Endothelial cell (in vitro differentiated cells): Measurements from ENCODE around the gene ARHGEF38. TPM values are rescaled to one million over a fixed set of nuclear protein-coding genes. Genes with fewer than 3 reads are reported as not detected.
A peak's percentile ranks its signal among the peaks of the same experiment; 100 is the strongest.

ENCODE experiments used
- DNase-seq: peaks from one replicate; pipeline ENCODE4 v3.0.0; 2021; ENCODE audit warnings: low spot score
- H3K27ac Mint-ChIP-seq: one replicate; pipeline ENCODE4 v1.8.0; 2021; ENCODE audit warnings: mixed read lengths, inconsistent platforms; ENCODE audit not compliant: unreplicated experiment
- H3K27me3 Mint-ChIP-seq: one replicate; pipeline ENCODE4 v1.8.0; 2021; ENCODE audit warnings: mild to moderate bottlenecking, moderate library complexity, mixed read lengths, inconsistent platforms; ENCODE audit not compliant: unreplicated experiment
- H3K36me3 Mint-ChIP-seq: one replicate; pipeline ENCODE4 v1.8.0; 2021; ENCODE audit warnings: mild to moderate bottlenecking, low read depth, mixed read lengths, inconsistent platforms; ENCODE audit not compliant: unreplicated experiment
- H3K4me1 Mint-ChIP-seq: one replicate; pipeline ENCODE4 v1.8.0; 2021; ENCODE audit warnings: mild to moderate bottlenecking, mixed read lengths, inconsistent platforms; ENCODE audit not compliant: unreplicated experiment
- H3K4me3 Mint-ChIP-seq: one replicate; pipeline ENCODE4 v1.8.0; 2021; ENCODE audit warnings: mild to moderate bottlenecking, mixed read lengths, inconsistent platforms; ENCODE audit not compliant: unreplicated experiment
- H3K9me3 Mint-ChIP-seq: one replicate; pipeline ENCODE4 v1.8.0; 2021; ENCODE audit warnings: mixed read lengths, inconsistent platforms; ENCODE audit not compliant: unreplicated experiment
- CTCF ChIP-seq: fragments of 200-600 bp; sonication (generic); IDR thresholded peaks from one replicate; pipeline ENCODE4 v1.5.0; 2021; ENCODE audit warnings: antibody characterized with exemption; ENCODE audit not compliant: unreplicated experiment
- total RNA-seq: library from RNA; stranded (reverse); fragmentation: NEBNext Ultra II Directional; extraction: Animal tissue kit (Norgen Biotek cat#: 25700); gene quantifications from one replicate; pipeline ENCODE4 v1.2.1, GENCODE V29; 2021; ENCODE audit not compliant: unreplicated experiment

The ARHGEF38 gene
- total RNA-seq, 1 donor from 2014 or later: not detected

GRCh38 chr4:105555409-105555808 lies 3.0 kb downstream of the ARHGEF38 start:
- Mint-ChIP-seq H3K36me3 (no peaks in the 10 kb centered on the region), H3K27ac (no peak overlapping the region), H3K4me3 (no peak overlapping the region), H3K27me3 (no peaks in the 10 kb centered on the region), H3K9me3 (no peaks in the 10 kb centered on the region), H3K4me1 (peaks cover 39% of the 10 kb centered on the region)
- no peak for DNase-seq
- TF ChIP-seq CTCF: no peak

GRCh38 chr4:105556206-105556605 lies 3.8 kb downstream of the ARHGEF38 start:
- no peaks in the 10 kb centered on the region for H3K9me3 Mint-ChIP-seq
- no peaks in the 10 kb centered on the region for H3K27me3 Mint-ChIP-seq
- no peak for DNase-seq
- peak overlapping the region; percentile 26 for H3K27ac Mint-ChIP-seq
- no peak for TF ChIP-seq CTCF
- H3K36me3 Mint-ChIP-seq: no peaks in the 10 kb centered on the region
- H3K4me1 Mint-ChIP-seq: peaks cover 39% of the 10 kb centered on the region
- H3K4me3 Mint-ChIP-seq: no peak overlapping the region

GRCh38 chr4:105558277-105558676 lies 5.9 kb downstream of the ARHGEF38 start:
- no peak for TF ChIP-seq CTCF
- Mint-ChIP-seq H3K27me3 (no peaks in the 10 kb centered on the region), H3K4me3 (no peak overlapping the region), H3K4me1 (peaks cover 27% of the 10 kb centered on the region), H3K36me3 (no peaks in the 10 kb centered on the region), H3K9me3 (no peaks in the 10 kb centered on the region), H3K27ac (no peak overlapping the region)
- no peak for DNase-seq

GRCh38 chr4:105560421-105560848 lies 8.0 kb downstream of the ARHGEF38 start:
- H3K9me3 Mint-ChIP-seq: no peaks in the 10 kb centered on the region
- H3K27me3 Mint-ChIP-seq: no peaks in the 10 kb centered on the region
- H3K27ac Mint-ChIP-seq: no peak overlapping the region
- TF ChIP-seq CTCF: no peak
- H3K4me1 Mint-ChIP-seq: peaks cover 18% of the 10 kb centered on the region
- no peak for DNase-seq
- no peak overlapping the region for H3K4me3 Mint-ChIP-seq
- H3K36me3 Mint-ChIP-seq: no peaks in the 10 kb centered on the region

GRCh38 chr4:105563352-105563751 lies 10.9 kb downstream of the ARHGEF38 start:
- Mint-ChIP-seq H3K27ac (no peak overlapping the region), H3K36me3 (no peaks in the 10 kb centered on the region), H3K4me1 (peaks cover 8% of the 10 kb centered on the region), H3K4me3 (no peak overlapping the region), H3K9me3 (no peaks in the 10 kb centered on the region), H3K27me3 (no peaks in the 10 kb centered on the region)
- no peak for DNase-seq
- no peak for TF ChIP-seq CTCF
